GM12891 (cell line): ENCODE results near the gene ZNF69.

Source experiments
- DNase-seq: peaks from one replicate; pipeline ENCODE4 v3.0.0; 2011; ENCODE audit warnings: low spot score; ENCODE audit not compliant: insufficient read length
- FAIRE-seq: peaks from 2 replicates; lab custom pipeline; 2011; peaks lifted over from hg19 to GRCh38; lab: Jason Lieb, UNC
- POLR2AphosphoS5 ChIP-seq: IDR thresholded peaks from 2 replicates; pipeline ENCODE4 v1.6.1; 2011; ENCODE audit warnings: low read depth, low read length, control low read depth

ZNF69 gene

GRCh38 chr19:11950312-11950711 lies 62.7 kb downstream of the ZNF69 start:
- FAIRE-seq (no peak), DNase-seq (no peak)
- TF ChIP-seq POLR2AphosphoS5 = no peak
